ENCODE data around the gene TANC1.

The TANC1 gene

GRCh38 chr2:159175927-159176326, 207.5 kb downstream of the TANC1 start:
- no peak for DNase-seq

- no peak for DNase-seq
Observed at GRCh38 chr2:159176555-159176954, 208.1 kb downstream of the TANC1 start.

GRCh38 chr2:159177357-159177756, 208.9 kb downstream of the TANC1 start:
- no peak for DNase-seq

GRCh38 chr2:159177957-159178356, 209.5 kb downstream of the TANC1 start:
- no peak for DNase-seq

GRCh38 chr2:159179096-159179495, 210.7 kb downstream of the TANC1 start:
- no peak for DNase-seq

DNA sequence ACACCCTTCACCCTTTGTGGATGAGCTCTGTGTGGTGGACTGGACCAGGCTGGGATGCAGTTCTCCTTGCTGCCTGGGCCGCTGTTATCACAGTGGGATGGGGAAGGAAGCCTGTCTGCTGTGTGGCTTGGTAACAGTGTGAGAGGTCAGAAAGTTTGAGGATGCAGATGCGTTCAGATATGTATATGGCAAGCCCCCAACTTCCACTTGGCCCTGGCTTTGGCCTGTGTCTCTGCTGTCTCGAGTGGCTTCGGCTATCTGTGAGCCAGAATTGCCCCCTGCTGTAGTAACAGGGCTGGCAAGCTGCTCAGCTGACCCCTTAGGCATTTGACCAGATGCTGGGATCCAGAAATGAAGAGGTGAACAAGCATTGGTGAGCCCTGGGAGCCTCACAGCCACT, 211.3 kb downstream of the TANC1 start:
- DNase-seq = no peak

DNA sequence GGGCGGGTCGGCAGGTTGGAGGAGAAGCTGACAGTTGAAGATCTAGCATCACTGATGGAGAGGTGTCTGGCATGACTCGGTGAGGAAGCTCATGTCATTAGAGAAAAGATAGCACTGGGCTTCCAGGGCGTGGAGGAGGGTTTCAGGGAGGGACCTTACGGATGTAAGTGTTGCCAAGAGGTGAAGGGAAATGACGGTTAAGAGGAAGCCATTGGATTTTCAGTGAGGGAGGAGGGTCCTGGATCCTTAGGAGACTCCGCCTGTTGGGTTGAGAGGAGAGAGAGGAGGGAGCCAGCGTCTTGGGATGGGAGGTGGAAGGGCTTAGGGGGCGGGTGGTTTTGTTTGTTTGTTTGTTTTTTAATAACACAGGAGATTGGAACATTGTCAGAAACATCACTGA, 214.9 kb downstream of the TANC1 start:
- DNase-seq = no peak

DNA sequence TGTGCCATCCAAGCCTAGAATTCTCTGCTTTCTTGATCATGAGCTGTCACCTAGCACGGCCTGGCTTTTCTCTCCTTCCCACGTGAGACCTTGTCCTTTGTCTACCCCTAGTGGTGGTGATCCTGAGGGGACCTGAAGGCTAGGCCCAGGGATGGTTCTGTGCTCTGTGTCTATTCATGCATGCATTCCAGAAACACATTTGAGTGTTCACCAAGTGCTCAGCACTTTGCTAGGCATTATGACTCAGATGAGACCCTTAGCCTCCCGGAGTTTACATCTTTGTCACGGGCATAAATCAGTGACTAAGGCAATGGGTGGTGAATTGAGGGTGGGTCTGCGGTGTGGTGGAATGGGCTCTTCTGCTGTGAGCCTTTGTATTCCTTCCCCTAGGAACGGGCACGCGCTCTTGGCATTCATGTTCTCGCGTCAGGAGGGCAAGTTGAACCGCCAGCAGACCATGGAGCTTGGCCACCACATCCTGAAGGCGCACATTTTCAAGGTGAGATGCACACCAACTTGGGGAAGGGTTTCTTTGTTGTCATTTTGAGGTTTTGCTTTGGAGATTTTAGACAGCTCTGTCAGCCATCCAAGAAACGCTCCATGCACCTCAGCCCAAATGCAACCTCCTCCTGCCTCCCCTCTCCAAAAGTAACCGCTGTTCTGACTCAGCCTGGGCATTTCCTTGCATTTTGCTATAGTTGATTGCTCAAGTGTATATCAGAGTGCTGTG, 217.1 kb downstream of the TANC1 start:
- no peak for DNase-seq

GRCh38 chr2:159186462-159186861, 218.0 kb downstream of the TANC1 start:
- no peak for DNase-seq

GRCh38 chr2:159187106-159187505, 218.7 kb downstream of the TANC1 start:
- DNase-seq = no peak

- no peak for DNase-seq
Observed at GRCh38 chr2:159188449-159188848, 220.0 kb downstream of the TANC1 start.

DNA sequence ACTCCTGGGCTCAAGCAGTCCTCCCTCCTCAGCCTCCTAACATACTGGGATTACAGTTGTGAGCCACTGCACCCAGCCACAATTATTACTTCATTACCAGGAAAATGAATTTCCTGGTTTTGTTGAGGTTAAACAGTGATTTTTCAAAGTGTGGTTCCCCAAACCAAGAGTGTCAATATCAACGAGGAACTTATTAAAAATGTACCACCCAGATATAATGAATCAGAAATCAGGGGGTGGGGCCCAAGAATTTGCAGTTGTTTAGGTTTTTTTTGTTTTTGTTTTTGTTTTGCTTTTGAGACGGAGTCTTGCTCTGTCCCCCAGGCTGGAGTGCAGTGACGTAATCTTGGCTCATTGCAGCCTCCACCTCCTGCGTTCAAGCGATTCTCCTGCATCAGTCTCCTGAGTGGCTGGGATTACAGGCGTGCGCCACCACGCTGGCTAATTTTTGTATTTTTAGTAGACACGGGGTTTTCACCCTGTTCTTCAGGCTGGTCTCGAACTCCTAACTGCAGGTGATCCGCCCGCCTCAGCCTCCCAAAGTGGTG, 224.0 kb downstream of the TANC1 start:
- no peak for DNase-seq

- no peak for DNase-seq
Observed at GRCh38 chr2:159193791-159194190, 225.4 kb downstream of the TANC1 start.

DNA sequence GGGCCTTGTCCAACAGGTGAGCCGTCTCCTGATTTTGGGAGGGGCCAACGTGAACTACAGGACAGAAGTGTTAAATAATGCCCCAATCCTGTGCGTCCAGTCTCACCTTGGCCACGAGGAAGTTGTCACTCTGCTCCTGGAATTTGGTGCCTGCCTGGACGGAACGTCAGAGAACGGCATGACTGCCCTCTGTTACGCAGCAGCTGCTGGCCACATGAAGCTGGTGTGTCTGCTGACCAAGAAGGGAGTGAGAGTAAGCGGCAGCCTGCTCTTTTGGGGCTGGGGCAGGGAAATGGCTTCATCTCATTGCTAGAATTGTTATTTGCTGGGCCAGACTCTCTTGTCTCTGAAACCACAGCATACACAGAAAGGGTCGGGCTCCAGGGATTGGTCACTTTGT, 225.8 kb downstream of the TANC1 start:
- no peak for DNase-seq

GRCh38 chr2:159195697-159196096, 227.3 kb downstream of the TANC1 start:
- DNase-seq = no peak

DNA sequence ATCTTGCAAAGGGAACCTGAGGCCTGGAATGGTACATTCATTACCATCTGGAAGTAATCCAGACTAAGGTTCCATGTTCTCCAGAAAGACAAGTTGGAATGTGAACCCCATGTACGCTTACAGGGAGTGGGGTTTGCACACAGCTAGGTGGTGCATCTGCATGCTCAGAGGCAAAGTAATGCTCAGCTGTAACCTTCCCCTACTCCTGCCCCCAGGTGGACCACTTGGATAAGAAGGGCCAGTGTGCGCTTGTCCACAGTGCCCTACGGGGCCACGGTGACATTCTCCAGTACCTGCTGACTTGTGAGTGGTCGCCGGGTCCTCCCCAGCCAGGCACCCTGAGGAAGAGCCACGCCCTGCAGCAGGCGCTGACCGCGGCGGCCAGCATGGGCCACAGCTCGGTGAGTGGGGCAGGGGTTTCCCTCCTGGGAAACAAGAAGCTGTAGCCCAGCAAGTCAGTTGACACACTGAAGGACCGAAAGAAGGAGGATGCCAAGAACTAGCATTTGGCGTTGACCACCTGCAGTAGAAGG, 228.0 kb downstream of the TANC1 start:
- DNase-seq = no peak

DNA sequence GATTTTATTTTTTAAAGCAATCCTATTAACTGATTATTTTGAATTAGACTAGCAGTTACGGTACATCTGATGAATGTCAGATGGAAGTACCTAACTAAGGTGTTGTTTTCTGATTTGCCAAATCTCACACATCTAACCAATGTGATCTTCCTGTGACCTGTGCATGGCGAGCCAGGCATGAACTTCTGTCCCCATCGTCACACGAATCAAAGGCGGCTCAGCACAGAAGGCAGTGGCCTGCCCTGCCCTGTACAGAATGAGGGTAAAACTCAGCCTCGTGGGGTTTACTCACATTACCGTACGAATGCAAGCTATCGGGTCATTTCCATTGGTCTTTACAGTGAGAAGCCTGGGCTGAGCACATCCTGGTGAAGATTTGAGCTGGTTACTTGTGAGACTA, 230.8 kb downstream of the TANC1 start:
- DNase-seq = no peak

DNA sequence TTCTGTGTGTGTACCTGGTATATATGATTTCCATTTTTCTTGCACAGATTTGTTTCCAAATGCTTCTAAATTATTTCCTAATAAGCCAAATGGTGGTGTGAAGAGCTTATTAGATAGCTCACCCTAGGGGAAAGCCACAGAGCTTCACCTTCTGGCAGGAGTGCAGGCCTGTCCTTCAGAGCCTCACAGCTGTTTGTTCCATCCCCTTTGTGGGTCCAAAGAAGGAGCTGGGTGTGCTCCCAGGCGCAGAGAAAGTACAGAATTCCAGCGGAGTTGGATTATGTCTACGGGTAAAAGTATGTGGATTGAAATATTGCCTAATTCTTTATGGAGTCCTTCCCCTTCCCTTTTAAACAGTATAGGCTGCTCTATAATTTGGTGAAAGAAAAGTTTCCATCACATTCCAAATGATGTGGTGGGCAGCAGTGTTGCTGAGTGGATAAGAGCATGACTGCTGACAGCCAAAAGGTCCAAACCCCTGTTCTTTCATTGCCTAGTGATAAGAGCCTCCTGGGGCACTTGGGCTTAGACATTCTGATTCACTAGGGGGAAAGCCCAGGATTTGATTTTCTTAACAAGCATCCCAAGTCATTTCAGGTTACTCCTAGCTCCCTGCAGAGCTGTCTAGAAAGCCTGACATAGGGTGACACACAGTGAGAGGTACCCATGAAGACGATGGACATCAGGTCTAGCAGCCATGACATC, 231.5 kb downstream of the TANC1 start:
- DNase-seq = no peak

DNA sequence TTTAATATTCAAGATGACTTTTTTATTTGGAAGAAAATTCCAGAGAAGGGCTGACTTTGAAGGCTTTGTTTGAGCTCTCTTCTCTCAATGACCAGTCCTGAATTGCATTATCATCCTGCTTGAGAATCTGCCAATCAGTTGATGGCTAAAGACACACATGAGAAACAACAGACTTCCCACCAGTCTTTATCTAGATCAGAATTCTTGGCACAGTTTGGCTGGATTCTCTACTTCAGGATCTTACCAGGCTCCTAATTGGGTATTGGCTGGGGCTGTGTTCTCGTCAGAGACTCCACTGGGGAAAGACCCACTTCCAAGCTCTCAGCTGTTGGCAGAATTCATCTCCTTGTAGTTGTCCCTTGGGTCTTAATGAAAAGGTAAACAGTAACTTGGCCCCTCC, 232.1 kb downstream of the TANC1 start:
- DNase-seq = no peak

DNA sequence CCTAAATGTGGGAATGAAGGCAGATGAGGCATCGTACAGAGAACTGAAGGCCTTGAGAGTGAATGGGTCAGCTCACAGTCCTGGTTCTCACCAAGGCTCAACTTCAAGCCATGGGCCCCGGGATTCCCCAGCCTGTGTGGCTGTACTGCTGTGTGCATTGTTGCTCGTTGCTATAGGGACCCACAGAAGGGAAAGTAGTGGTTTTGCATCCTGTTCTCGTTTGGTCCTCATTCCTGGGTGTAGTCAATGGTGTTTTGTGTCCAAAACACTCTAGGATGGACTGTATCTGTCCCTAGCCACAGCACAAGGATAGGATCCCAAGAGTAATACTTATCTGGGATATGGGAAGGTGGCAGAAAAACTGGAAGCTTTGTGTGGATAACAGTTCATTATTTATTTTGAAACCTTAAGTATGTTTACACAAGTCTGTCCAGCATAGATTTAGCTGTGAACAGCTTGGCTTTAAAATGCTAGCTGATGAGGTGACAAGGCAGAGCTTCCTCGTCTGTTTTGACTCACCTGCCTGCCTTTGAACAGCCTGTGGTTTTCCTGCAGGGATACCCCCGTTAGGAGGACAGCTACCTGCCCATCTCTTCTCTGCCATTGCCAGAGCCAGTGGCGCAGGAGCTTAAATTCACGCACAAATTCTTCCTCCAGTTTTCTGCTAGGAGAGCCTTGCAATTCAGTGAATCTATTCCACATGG, 233.1 kb downstream of the TANC1 start:
- no peak for DNase-seq

- no peak for DNase-seq
Observed at GRCh38 chr2:159202568-159203071, 234.2 kb downstream of the TANC1 start.

GRCh38 chr2:159204381-159205144, 236.1 kb downstream of the TANC1 start:
- DNase-seq = no peak
